ENCODE data around the gene CTU2. TPM values are rescaled to one million over a fixed set of nuclear protein-coding genes. Genes with fewer than 3 reads are reported as not detected.

Gene CTU2
- total and polyA plus RNA-seq, 9 of the 15 experiments (the other 6 are each of a cell fraction or from before 2014, with no cell fraction given), result 1.3 to 105 (median 23.2) TPM

DNA sequence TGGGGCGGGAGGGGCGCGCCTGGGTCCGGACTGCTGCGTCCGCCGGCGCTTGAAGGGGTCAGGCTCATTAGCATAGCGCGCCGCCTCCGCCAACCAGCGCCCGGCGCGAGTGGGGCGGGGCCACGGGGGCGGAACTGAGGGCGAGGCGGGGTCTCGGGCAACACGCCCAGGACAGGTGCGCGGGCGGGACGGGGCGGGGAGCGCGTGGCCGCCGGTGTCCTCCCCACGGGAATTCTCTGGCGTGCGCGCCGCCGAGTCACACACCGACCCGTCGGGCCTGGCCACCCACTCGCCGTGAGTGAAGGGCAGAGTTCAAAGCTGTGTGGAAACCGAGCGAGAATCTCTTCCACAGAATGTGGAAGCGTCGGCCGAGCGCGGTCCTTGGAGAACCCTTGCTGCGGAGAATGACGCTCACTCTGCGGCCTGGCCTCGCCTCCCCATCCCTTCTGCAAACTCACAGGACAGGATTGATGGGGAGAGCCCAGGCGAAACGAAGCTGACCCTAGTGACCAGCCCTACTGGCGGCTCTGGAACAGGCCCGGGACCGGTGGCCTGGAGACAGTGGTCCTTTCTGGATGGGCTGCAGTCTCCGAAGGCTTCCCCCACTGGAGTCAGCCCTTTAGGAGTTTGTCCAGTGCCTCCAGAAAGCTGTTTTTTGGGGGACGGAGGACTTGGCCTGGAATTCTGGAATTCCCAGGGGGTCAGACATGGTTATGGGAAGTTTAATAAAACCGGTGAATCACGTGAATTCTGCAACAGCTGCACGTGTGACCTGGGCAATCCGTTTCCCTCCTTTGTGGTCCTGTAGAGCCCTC is 19.7 kb upstream of the CTU2 start, which contains the start of gene SNAI3 (continued):
- TF ChIP-seq ZFP30 (CRISPR knock-in tag; IDR thresholded peaks at IDR 0.05; ENCODE audit: borderline replicate concordance) (no peak), CCAR2 (IDR thresholded peaks at IDR 0.05; ENCODE audit: low read depth, low read length) (no peak), GABPB1 (CRISPR knock-in tag; IDR thresholded peaks at IDR 0.05) (0 out of 2 replicates have a peak, but pooled peaks have one; percentile 10), POLR2G (IDR thresholded peaks at IDR 0.05; ENCODE audit: low read depth, low read length) (peak; percentile 73; the same call in 1 of the 2 replicates), ZNF707 (CRISPR knock-in tag; conservative IDR thresholded peaks at IDR 0.05) (no peak), MLLT1 (IDR thresholded peaks at IDR 0.05) (no peak), ZNF583 (CRISPR knock-in tag; IDR thresholded peaks at IDR 0.05) (no peak), ZFX (CRISPR knock-in tag; IDR thresholded peaks at IDR 0.05) (peak; percentile 53), CEBPB (tag; IDR thresholded peaks at IDR 0.05) (no peak), ZZZ3 (IDR thresholded peaks at IDR 0.05) (no peak), NONO (IDR thresholded peaks at IDR 0.05; ENCODE audit: low read depth in 2 of 2, low read length in 1 of 2) (no peak), HLTF (IDR thresholded peaks at IDR 0.05) (0 out of 2 replicates have a peak, but pooled peaks have one; percentile 46), FOXK1 (CRISPR knock-in tag; IDR thresholded peaks at IDR 0.05; ENCODE audit: borderline replicate concordance) (no peak), CCNT2 (IDR thresholded peaks at IDR 0.05; ENCODE audit: borderline replicate concordance, extremely low read depth, insufficient read length, low read depth, low read length) (peak; percentile 79), TCF3 (CRISPR knock-in tag; IDR thresholded peaks at IDR 0.05) (no peak), ZNF76 (CRISPR knock-in tag; IDR thresholded peaks at IDR 0.05; ENCODE audit: borderline replicate concordance) (no peak), MCM7 (IDR thresholded peaks at IDR 0.05) (no peak), ZNF277 (CRISPR knock-in tag; IDR thresholded peaks at IDR 0.05; ENCODE audit: borderline replicate concordance) (no peak)
- TF ChIP-seq, protein P1, sequence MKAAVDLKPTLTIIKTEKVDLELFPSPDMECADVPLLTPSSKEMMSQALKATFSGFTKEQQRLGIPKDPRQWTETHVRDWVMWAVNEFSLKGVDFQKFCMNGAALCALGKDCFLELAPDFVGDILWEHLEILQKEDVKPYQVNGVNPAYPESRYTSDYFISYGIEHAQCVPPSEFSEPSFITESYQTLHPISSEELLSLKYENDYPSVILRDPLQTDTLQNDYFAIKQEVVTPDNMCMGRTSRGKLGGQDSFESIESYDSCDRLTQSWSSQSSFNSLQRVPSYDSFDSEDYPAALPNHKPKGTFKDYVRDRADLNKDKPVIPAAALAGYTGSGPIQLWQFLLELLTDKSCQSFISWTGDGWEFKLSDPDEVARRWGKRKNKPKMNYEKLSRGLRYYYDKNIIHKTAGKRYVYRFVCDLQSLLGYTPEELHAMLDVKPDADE (conservative IDR thresholded peaks at IDR 0.05; ENCODE audit: control insufficient read depth, low read depth, low read length), result 0 out of 2 replicates have a peak, but pooled peaks have one; percentile 24
- TF ChIP-seq, protein P2, sequence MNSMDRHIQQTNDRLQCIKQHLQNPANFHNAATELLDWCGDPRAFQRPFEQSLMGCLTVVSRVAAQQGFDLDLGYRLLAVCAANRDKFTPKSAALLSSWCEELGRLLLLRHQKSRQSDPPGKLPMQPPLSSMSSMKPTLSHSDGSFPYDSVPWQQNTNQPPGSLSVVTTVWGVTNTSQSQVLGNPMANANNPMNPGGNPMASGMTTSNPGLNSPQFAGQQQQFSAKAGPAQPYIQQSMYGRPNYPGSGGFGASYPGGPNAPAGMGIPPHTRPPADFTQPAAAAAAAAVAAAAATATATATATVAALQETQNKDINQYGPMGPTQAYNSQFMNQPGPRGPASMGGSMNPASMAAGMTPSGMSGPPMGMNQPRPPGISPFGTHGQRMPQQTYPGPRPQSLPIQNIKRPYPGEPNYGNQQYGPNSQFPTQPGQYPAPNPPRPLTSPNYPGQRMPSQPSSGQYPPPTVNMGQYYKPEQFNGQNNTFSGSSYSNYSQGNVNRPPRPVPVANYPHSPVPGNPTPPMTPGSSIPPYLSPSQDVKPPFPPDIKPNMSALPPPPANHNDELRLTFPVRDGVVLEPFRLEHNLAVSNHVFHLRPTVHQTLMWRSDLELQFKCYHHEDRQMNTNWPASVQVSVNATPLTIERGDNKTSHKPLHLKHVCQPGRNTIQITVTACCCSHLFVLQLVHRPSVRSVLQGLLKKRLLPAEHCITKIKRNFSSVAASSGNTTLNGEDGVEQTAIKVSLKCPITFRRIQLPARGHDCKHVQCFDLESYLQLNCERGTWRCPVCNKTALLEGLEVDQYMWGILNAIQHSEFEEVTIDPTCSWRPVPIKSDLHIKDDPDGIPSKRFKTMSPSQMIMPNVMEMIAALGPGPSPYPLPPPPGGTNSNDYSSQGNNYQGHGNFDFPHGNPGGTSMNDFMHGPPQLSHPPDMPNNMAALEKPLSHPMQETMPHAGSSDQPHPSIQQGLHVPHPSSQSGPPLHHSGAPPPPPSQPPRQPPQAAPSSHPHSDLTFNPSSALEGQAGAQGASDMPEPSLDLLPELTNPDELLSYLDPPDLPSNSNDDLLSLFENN (IDR thresholded peaks at IDR 0.05; ENCODE audit: low read depth in 2 of 2, low read length in 2 of 2), result no peak
